Hair follicle dermal papilla cell (primary cell): ENCODE measurements around the gene FLOT2. TPM values are rescaled to one million over a fixed set of nuclear protein-coding genes. Genes with fewer than 3 reads are reported as not detected.

Experiments used
- small RNA-seq: library from RNA; depleted of rRNA; stranded (forward); fragments of <200 nt; gene quantifications from one replicate; pipeline ENCODE3, GENCODE V24; 2012
- total RNA-seq: library from RNA; depleted of rRNA; stranded (reverse); fragments of >200 nt; gene quantifications from 2 replicates; pipeline ENCODE4 v1.2.3, GENCODE V29; 2012

Gene FLOT2, protein sequence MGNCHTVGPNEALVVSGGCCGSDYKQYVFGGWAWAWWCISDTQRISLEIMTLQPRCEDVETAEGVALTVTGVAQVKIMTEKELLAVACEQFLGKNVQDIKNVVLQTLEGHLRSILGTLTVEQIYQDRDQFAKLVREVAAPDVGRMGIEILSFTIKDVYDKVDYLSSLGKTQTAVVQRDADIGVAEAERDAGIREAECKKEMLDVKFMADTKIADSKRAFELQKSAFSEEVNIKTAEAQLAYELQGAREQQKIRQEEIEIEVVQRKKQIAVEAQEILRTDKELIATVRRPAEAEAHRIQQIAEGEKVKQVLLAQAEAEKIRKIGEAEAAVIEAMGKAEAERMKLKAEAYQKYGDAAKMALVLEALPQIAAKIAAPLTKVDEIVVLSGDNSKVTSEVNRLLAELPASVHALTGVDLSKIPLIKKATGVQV
- 44.1 and 45.8 TPM in 2 replicates for total RNA-seq

DNA sequence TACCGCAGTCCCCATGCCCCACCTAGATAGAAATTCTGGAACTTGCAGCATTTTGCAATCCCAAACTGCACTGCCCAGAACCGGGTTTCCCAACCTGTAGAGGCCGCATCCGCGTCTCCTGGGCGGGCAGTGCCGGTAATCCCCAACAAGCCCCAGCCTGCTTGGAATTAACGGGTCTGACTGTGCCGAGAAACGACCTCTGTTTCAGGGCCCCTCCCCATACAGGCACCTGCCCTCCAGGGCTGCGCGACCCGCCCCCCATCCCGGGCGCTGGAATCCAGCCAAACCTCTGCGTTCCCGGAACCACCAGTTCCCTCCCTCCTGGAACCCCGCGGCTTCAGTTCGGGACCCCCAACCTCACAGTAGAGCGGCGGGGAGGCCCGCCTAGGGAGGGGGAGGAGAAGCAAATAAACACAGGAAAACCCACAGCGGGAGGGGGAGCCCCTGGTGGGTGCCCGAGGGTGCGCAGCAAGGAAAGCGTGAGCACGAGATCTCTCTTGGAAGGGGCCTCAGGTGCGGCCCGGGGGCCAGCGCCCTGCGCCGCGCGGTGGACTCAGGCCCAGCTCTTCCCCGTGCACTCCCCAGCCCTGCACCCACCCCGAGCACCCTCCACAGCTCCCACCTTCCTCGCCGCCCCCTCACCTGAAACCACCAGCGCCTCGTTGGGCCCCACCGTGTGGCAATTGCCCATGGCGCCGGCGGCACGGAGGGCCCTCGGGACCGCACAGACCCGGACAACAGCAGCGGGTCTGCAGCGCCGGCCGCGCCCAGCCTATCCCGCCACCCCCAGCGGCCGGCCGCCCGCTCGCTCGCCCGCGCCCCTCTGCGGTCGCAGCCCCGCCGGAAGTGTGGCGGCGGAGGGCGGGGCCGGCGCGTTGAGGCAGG lies at the start of gene FLOT2:
Gene FLOT2 (minus strand): TSS at position 850 of the 885 bp plus-strand sequence. CDS start 159 bp downstream, at position 691.

DNA sequence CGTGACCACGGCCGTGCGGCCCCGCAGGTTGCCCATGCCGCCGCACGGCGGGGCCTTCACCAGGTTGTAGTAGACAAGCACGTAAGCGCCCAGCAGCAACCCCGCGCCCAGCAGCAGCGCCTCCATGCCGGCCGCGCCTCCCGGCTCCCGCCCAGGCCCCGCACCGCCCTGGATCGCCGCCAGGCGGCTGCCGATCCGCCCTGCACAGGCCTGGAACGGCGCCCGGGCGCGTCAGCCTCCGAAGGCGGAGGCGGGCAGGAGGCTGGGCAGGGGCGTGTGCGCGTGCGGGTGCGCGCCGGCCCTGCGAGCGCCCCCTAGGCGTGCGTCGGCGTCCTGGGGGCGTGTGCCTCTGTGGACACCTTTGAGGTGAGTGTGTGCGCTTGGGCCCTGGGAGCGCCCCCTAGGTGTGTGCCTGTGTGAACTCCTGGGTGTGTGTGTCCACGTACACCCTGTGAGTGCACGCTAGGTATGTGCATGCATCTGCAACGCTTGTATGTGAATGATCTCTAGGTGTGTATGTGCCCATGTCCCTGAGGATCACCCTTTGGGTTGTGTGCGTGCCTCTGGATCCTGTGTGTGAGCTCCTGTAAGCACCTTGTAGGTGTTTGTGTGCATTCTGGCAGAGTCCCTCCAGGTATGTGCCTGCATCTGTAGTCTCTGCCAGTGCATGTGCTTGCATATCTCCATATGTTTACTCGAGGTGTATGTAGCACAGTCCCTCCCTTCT lies 5.4 kb upstream of the FLOT2 start, which contains the start of gene DHRS13:
Gene DHRS13 (minus strand): TSS at position 261 of the 727 bp plus-strand sequence. CDS start 135 bp downstream, at position 126.

DNA sequence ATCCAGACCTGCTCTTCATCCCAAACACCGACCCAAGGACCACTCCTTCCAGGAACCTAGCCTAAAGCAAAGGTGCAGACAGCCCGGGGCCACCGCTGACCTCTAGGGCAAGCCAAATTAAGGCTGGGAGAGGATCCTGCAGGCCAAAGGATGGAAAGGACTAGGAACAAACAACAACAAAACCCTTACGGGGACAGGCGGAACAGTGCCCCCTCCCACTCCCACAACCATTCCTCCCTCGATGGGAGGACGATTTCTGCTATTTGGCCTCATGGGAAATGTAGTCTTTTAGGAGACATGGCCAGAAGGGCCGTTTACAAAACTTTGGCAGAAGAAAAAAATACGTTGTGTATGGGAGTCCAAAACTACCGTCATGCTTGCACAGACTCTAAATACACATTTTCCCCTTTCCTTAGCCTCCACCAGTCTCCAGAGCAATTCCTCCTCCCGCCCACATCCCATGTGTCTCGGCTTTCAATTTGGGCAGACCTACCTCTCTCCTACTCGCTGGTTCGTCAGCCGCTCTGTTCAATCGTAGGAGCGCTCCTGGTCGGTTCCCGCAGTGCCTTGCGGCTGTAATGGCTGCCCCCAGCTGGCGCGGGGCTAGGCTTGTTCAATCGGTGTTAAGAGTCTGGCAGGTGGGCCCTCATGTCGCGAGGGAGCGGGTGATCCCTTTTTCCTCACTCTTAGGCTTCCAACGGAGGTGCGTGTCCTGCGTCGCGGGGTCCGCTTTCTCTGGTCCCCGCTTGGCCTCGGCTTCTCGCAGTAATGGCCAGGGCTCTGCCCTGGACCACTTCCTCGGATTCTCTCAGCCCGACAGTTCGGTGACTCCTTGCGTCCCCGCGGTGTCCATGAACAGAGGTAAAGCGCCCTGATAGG lies 42.8 kb downstream of the FLOT2 start, which contains the start of gene ERAL1:
Gene ERAL1 (plus strand): TSS at position 560 of the 879 bp plus-strand sequence. CDS start 19 bp downstream, at position 579.

DNA sequence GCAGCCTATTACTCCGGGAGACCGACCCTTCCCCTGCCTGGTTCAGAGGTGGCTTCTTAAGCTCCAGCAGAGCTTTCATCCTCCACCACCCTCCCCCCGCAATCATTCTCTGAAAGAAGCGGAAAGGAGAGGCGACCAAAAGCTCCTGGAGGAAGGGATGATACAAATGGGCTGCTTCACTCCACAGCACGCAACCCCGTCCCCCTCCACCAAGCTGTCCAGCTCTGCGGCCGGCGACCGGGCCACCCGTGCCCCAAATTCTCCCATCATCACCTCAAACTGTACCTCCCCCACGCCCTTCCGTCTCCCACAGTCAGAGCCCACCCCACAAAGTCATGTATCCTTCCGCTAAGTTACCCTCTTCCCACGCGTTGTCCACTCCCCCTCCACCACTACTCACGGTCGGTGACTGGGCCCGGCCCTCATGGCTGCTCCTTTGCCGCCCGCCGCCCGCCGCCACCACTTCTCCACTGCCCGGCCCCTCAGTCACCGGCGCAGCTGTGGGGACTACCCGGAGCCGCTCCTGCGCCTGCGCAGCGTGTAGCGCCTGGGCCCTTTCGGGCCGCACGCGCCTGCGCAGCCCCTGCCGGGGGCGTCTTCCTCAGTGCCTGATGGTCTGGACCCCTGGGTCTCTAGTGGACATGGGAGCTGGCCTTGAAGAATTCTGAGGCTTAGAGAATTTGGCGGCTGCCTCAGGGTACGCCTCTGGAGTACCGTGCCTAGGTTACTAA lies 55.1 kb downstream of the FLOT2 start, which contains the start of gene FAM222B:
Gene FAM222B (minus strand): TSS at position 509 of the 731 bp plus-strand sequence. CDS start 76,123 bp downstream, outside the sequence.

Small RNA genes within 50 kb of the gene (small RNA-seq; reads per million reads assigned to genes)
- not detected for gene RF00019

Other genes with a start within 250 kb of the FLOT2 start
- gene SDF2, start 235.8 kb downstream of the FLOT2 start, total RNA-seq: 35.2 and 39.1 TPM in 2 replicates
- gene SUPT6H, start 235.5 kb downstream of the FLOT2 start, total RNA-seq: 58.0 and 67.8 TPM in 2 replicates
- gene PROCA1, start 185.8 kb downstream of the FLOT2 start, total RNA-seq: 0.65 and 1.9 TPM in 2 replicates
- 186 and 192 TPM in 2 replicates for gene RAB34, start 179.9 kb downstream of the FLOT2 start, total RNA-seq
- gene RPL23A, start 177.7 kb downstream of the FLOT2 start, total RNA-seq: 245 and 263 TPM in 2 replicates
- gene TLCD1, start 171.5 kb downstream of the FLOT2 start, total RNA-seq: 3.9 and 4.9 TPM in 2 replicates
- 5.2 TPM in 2 replicates for gene NEK8, start 168.9 kb downstream of the FLOT2 start, total RNA-seq
- gene TRAF4, start 153.7 kb downstream of the FLOT2 start, total RNA-seq: 36.6 and 39.3 TPM in 2 replicates
- 6.8 and 7.3 TPM in 2 replicates for gene FAM222B, start 54.9 kb downstream of the FLOT2 start, total RNA-seq
- gene ERAL1, start 42.7 kb downstream of the FLOT2 start, total RNA-seq: 41.9 and 45.8 TPM in 2 replicates
- 1.5 and 2.9 TPM in 2 replicates for gene DHRS13, start 5.3 kb upstream of the FLOT2 start, total RNA-seq
- 39.2 and 41.4 TPM in 2 replicates for gene PHF12, start 53.8 kb upstream of the FLOT2 start, total RNA-seq
- gene SEZ6, start 108.3 kb upstream of the FLOT2 start, total RNA-seq: not detected in 2 replicates
- 2.6 and 3.4 TPM in 2 replicates for gene PIPOX, start 145.4 kb upstream of the FLOT2 start, total RNA-seq